ENCODE measurements around the gene RPS2.

Gene RPS2

GRCh38 chr16:2002406-2003230, 38.0 kb upstream of the RPS2 start:
- no peak overlapping the region for H3K4me3 ChIP-seq (ENCODE audit: low read depth in 1 of 2, low read length in 2 of 2)
- H3K4me1 ChIP-seq (ENCODE audit: insufficient read depth, low read length), result peaks cover 22% of the 10 kb centered on the region
- H3K79me2 ChIP-seq (ENCODE audit: insufficient read depth, low read length), result peaks cover 44% of the 10 kb centered on the region
- peaks cover 62% of the 10 kb centered on the region for H4K20me1 ChIP-seq (ENCODE audit: insufficient read depth, low read length)
- ATAC-seq (ENCODE audit: insufficient read depth, low read depth) (no peak), DNase-seq (no peak)
- H3K27ac ChIP-seq (ENCODE audit: low read length), result no peak overlapping the region
- H3K9me3 ChIP-seq (ENCODE audit: insufficient read depth, low read length, severe bottlenecking), result no peaks in the 10 kb centered on the region
- no peak overlapping the region for H3K4me2 ChIP-seq (ENCODE audit: insufficient read depth, low read length)
- no peak overlapping the region for H3K9ac ChIP-seq (ENCODE audit: low read depth, low read length)
- TF ChIP-seq EZH2 (IDR thresholded peaks at IDR 0.05; ENCODE audit: borderline replicate concordance, low read depth, low read length, severe bottlenecking), result no peak
- TF ChIP-seq CTCF (IDR thresholded peaks at IDR 0.05; ENCODE audit: borderline replicate concordance, extremely low read depth, low read length, poor library complexity, severe bottlenecking), result no peak
- peaks cover 97% of the 10 kb centered on the region for H3K36me3 ChIP-seq (ENCODE audit: insufficient read depth, low read length)
- no peaks in the 10 kb centered on the region for H3K27me3 ChIP-seq (ENCODE audit: insufficient read depth, low read length, poor library complexity)
- H2AFZ ChIP-seq (ENCODE audit: low read depth, low read length), result no peak overlapping the region

GRCh38 chr16:2001456-2002355, 37.1 kb upstream of the RPS2 start:
- H4K20me1 ChIP-seq (ENCODE audit: insufficient read depth, low read length), result peaks cover 57% of the 10 kb centered on the region
- H3K9me3 ChIP-seq (ENCODE audit: insufficient read depth, low read length, severe bottlenecking), result no peaks in the 10 kb centered on the region
- H3K27me3 ChIP-seq (ENCODE audit: insufficient read depth, low read length, poor library complexity), result no peaks in the 10 kb centered on the region
- no peak for ATAC-seq (ENCODE audit: insufficient read depth, low read depth)
- H3K9ac ChIP-seq (ENCODE audit: low read depth, low read length), result no peak overlapping the region
- H3K4me1 ChIP-seq (ENCODE audit: insufficient read depth, low read length), result peaks cover 13% of the 10 kb centered on the region
- DNase-seq, result no peak
- no peak for TF ChIP-seq CTCF (IDR thresholded peaks at IDR 0.05; ENCODE audit: borderline replicate concordance, extremely low read depth, low read length, poor library complexity, severe bottlenecking)
- no peak for TF ChIP-seq EZH2 (IDR thresholded peaks at IDR 0.05; ENCODE audit: borderline replicate concordance, low read depth, low read length, severe bottlenecking)
- no peak overlapping the region for H3K4me3 ChIP-seq (ENCODE audit: low read depth in 1 of 2, low read length in 2 of 2)
- H2AFZ ChIP-seq (ENCODE audit: low read depth, low read length), result no peak overlapping the region
- no peak overlapping the region for H3K4me2 ChIP-seq (ENCODE audit: insufficient read depth, low read length)
- H3K79me2 ChIP-seq (ENCODE audit: insufficient read depth, low read length), result peaks cover 35% of the 10 kb centered on the region
- no peak overlapping the region for H3K27ac ChIP-seq (ENCODE audit: low read length)
- H3K36me3 ChIP-seq (ENCODE audit: insufficient read depth, low read length), result peaks cover 94% of the 10 kb centered on the region

GRCh38 chr16:2001035-2001434, 36.4 kb upstream of the RPS2 start:
- Histone ChIP-seq H2AFZ (ENCODE audit: low read depth, low read length) (no peak overlapping the region), H3K27me3 (ENCODE audit: insufficient read depth, low read length, poor library complexity) (no peaks in the 10 kb centered on the region), H3K4me1 (ENCODE audit: insufficient read depth, low read length) (peaks cover 7% of the 10 kb centered on the region; the same call in 1 of the 2 replicates), H3K79me2 (ENCODE audit: insufficient read depth, low read length) (peaks cover 28% of the 10 kb centered on the region), H3K27ac (ENCODE audit: low read length) (no peak overlapping the region), H3K4me3 (ENCODE audit: low read depth in 1 of 2, low read length in 2 of 2) (no peak overlapping the region), H4K20me1 (ENCODE audit: insufficient read depth, low read length) (peaks cover 52% of the 10 kb centered on the region), H3K9ac (ENCODE audit: low read depth, low read length) (no peak overlapping the region), H3K4me2 (ENCODE audit: insufficient read depth, low read length) (no peak overlapping the region), H3K9me3 (ENCODE audit: insufficient read depth, low read length, severe bottlenecking) (no peaks in the 10 kb centered on the region), H3K36me3 (ENCODE audit: insufficient read depth, low read length) (peaks cover 90% of the 10 kb centered on the region)
- ATAC-seq (ENCODE audit: insufficient read depth, low read depth) (no peak), DNase-seq (no peak)
- TF ChIP-seq CTCF (IDR thresholded peaks at IDR 0.05; ENCODE audit: borderline replicate concordance, extremely low read depth, low read length, poor library complexity, severe bottlenecking), result no peak
- no peak for TF ChIP-seq EZH2 (IDR thresholded peaks at IDR 0.05; ENCODE audit: borderline replicate concordance, low read depth, low read length, severe bottlenecking)
